CD4-positive, alpha-beta memory T cell (primary cell): ENCODE data around the gene INTS7. TPM values are rescaled to one million over a fixed set of nuclear protein-coding genes. Genes with fewer than 3 reads are reported as not detected.

Source experiments
- CTCF ChIA-PET: fragments of 350-600 bp; sonication (Branson Sonifier 250); formaldehyde crosslinking; loops from one replicate; lab custom pipeline; 2021; ENCODE audit warnings: inconsistent platforms; ENCODE audit not compliant: partially characterized antibody; lab: Charles Lee
- POLR2A ChIA-PET: fragments of 350-600 bp; sonication (Branson Sonifier 250); formaldehyde crosslinking; loops from one replicate; lab custom pipeline; 2021; ENCODE audit not compliant: partially characterized antibody; lab: Charles Lee
- DNase-seq, 5 donors: peaks; one replicate each; pipeline versions ENCODE4 v3.0.0 to v3.0.0-alpha.2; 2020 to 2022; ENCODE audit warnings: mixed read lengths in 1 of 5
- H3K27ac ChIP-seq: one replicate; pipeline ENCODE4 v1.7.0; 2013; ENCODE audit warnings: low read depth, low read length
- H3K27me3 ChIP-seq: 2 replicates; pipeline ENCODE4 v1.7.0; 2013; ENCODE audit warnings: mild to moderate bottlenecking, low read length, moderate library complexity; ENCODE audit not compliant: insufficient read depth
- H3K36me3 ChIP-seq: 2 replicates; pipeline ENCODE4 v1.7.0; 2013; ENCODE audit warnings: mild to moderate bottlenecking, low read length, moderate library complexity; ENCODE audit not compliant: insufficient read depth
- H3K4me1 ChIP-seq: 2 replicates; pipeline ENCODE4 v1.7.0; 2013; ENCODE audit warnings: mild to moderate bottlenecking, low read length, moderate library complexity; ENCODE audit not compliant: insufficient read depth
- H3K4me3 ChIP-seq, 2 donors: one replicate each; pipeline ENCODE4 v1.7.0; 2013; ENCODE audit warnings: low read length in 2 of 2, mild to moderate bottlenecking in 1 of 2
- H3K9me3 ChIP-seq, 2 donors: one replicate each; pipeline ENCODE4 v1.7.0; 2013; ENCODE audit warnings: low read length in 2 of 2, control low read depth in 1 of 2; ENCODE audit not compliant: control insufficient read depth in 1 of 2
- H3K27ac Mint-ChIP-seq, 7 donors: one replicate each; pipeline ENCODE4 v1.8.0; 2020 to 2021; ENCODE audit warnings: mixed read lengths in 7 of 7, mild to moderate bottlenecking in 6 of 7, inconsistent platforms in 3 of 7, moderate library complexity in 3 of 7
- H3K27me3 Mint-ChIP-seq, 2 donors: one replicate each; pipeline ENCODE4 v1.8.0; 2020 to 2021; ENCODE audit warnings: mixed read lengths in 2 of 2
- H3K36me3 Mint-ChIP-seq, 2 donors: one replicate each; pipeline ENCODE4 v1.8.0; 2020 to 2021; ENCODE audit warnings: mixed read lengths in 2 of 2, inconsistent platforms in 1 of 2, mild to moderate bottlenecking in 1 of 2
- H3K4me1 Mint-ChIP-seq, 4 donors: one replicate each; pipeline ENCODE4 v1.8.0; 2020 to 2021; ENCODE audit warnings: mixed read lengths in 4 of 4, mild to moderate bottlenecking in 1 of 4
- H3K4me3 Mint-ChIP-seq, 8 donors: one replicate each; pipeline ENCODE4 v1.8.0; 2020 to 2021; ENCODE audit warnings: mixed read lengths in 8 of 8, mild to moderate bottlenecking in 7 of 8, moderate library complexity in 6 of 8, inconsistent platforms in 3 of 8
- H3K9me3 Mint-ChIP-seq, 8 donors: one replicate each; pipeline ENCODE4 v1.8.0; 2020 to 2021; ENCODE audit warnings: mixed read lengths in 8 of 8, mild to moderate bottlenecking in 5 of 8, inconsistent platforms in 3 of 8, moderate library complexity in 1 of 8
- intact Hi-C: fragments of 100-400 bp; cut with micrococcal nuclease; formaldehyde crosslinking; loops from one replicate; pipeline ENCODE4 v1.15.1; 2023
- polyA plus RNA-seq, 2 donors: library from polyadenylated mRNA; unstranded; fragments of 300-500 nt; fragmentation: Illumina TruSeq; gene quantifications; one replicate each; pipeline ENCODE4 v1.2.3, GENCODE V29; 2021
- total RNA-seq, 2 experiments: library from RNA; stranded (reverse); gene quantifications; one replicate each; pipeline ENCODE4 v1.2.3, GENCODE V29; 2021

INTS7 gene
- total and polyA plus RNA-seq, 4 experiments from 2014 or later, result 8.4 to 19.1 (median 10.9) TPM

- ChIA-PET CTCF (no interaction called here), POLR2A (no interaction called here)
- Histone ChIP-seq H3K4me1 (no peaks in the 10 kb centered on the region), H3K27ac (no peak overlapping the region), H3K36me3 (no peaks in the 10 kb centered on the region), H3K4me3 (no peak overlapping the region), H3K27me3 (no peaks in the 10 kb centered on the region), H3K9me3 (no peaks in the 10 kb centered on the region)
- intact Hi-C loops, result no loop called here
- DNase-seq, result no peak
- no peak overlapping the region for H3K4me3 Mint-ChIP-seq
- H3K4me1 Mint-ChIP-seq, result no peaks in the 10 kb centered on the region
- no peaks in the 10 kb centered on the region for H3K9me3 Mint-ChIP-seq
- H3K27me3 Mint-ChIP-seq, result no peaks in the 10 kb centered on the region
- no peak overlapping the region for H3K27ac Mint-ChIP-seq
- no peaks in the 10 kb centered on the region for H3K36me3 Mint-ChIP-seq
These were observed 132.6 kb downstream of the INTS7 start for GRCh38 chr1:211902624-211903291.

- no peaks in the 10 kb centered on the region for H3K36me3 ChIP-seq
- no peaks in the 10 kb centered on the region for H3K27me3 ChIP-seq
- H3K27ac ChIP-seq, result no peak overlapping the region
- intact Hi-C loops, result no loop called here
- no peaks in the 10 kb centered on the region for H3K9me3 ChIP-seq
- H3K9me3 Mint-ChIP-seq, result no peaks in the 10 kb centered on the region
- H3K4me1 ChIP-seq, result no peaks in the 10 kb centered on the region
- H3K27ac Mint-ChIP-seq, result no peak overlapping the region
- no peak overlapping the region for H3K4me3 Mint-ChIP-seq
- no peak for DNase-seq
- CTCF ChIA-PET, result no interaction called here
- H3K27me3 Mint-ChIP-seq, result no peaks in the 10 kb centered on the region
- no peaks in the 10 kb centered on the region for H3K4me1 Mint-ChIP-seq
- no peak overlapping the region for H3K4me3 ChIP-seq
- H3K36me3 Mint-ChIP-seq, result no peaks in the 10 kb centered on the region
- POLR2A ChIA-PET, result no interaction called here
These were observed 133.4 kb downstream of the INTS7 start for GRCh38 chr1:211901945-211902344.

GRCh38 chr1:211900441-211900840 lies 134.9 kb downstream of the INTS7 start:
- Mint-ChIP-seq H3K4me1 (no peaks in the 10 kb centered on the region), H3K4me3 (no peak overlapping the region), H3K9me3 (no peaks in the 10 kb centered on the region), H3K27me3 (no peaks in the 10 kb centered on the region), H3K36me3 (no peaks in the 10 kb centered on the region), H3K27ac (no peak overlapping the region)
- H3K4me1 ChIP-seq, result no peaks in the 10 kb centered on the region
- no peaks in the 10 kb centered on the region for H3K27me3 ChIP-seq
- no peak overlapping the region for H3K4me3 ChIP-seq
- no peaks in the 10 kb centered on the region for H3K9me3 ChIP-seq
- ChIA-PET POLR2A (no interaction called here), CTCF (no interaction called here)
- no peak for DNase-seq
- intact Hi-C loops, result no loop called here
- no peak overlapping the region for H3K27ac ChIP-seq
- no peaks in the 10 kb centered on the region for H3K36me3 ChIP-seq

- no peaks in the 10 kb centered on the region for H3K27me3 Mint-ChIP-seq
- no peak overlapping the region for H3K4me3 ChIP-seq
- H3K9me3 Mint-ChIP-seq, result no peaks in the 10 kb centered on the region
- intact Hi-C loops, result no loop called here
- no peaks in the 10 kb centered on the region for H3K36me3 Mint-ChIP-seq
- no peak overlapping the region for H3K27ac Mint-ChIP-seq
- H3K27me3 ChIP-seq, result no peaks in the 10 kb centered on the region
- no peaks in the 10 kb centered on the region for H3K4me1 Mint-ChIP-seq
- ChIA-PET CTCF (no interaction called here), POLR2A (no interaction called here)
- H3K36me3 ChIP-seq, result no peaks in the 10 kb centered on the region
- no peak overlapping the region for H3K27ac ChIP-seq
- no peak overlapping the region for H3K4me3 Mint-ChIP-seq
- no peaks in the 10 kb centered on the region for H3K9me3 ChIP-seq
- no peak for DNase-seq
- no peaks in the 10 kb centered on the region for H3K4me1 ChIP-seq
These were observed 138.4 kb downstream of the INTS7 start for GRCh38 chr1:211896958-211897357.

GRCh38 chr1:211895126-211895759 lies 140.1 kb downstream of the INTS7 start:
- intact Hi-C loops, result no loop called here
- Histone ChIP-seq H3K27me3 (no peaks in the 10 kb centered on the region), H3K4me3 (no peak overlapping the region), H3K4me1 (no peaks in the 10 kb centered on the region), H3K27ac (no peak overlapping the region), H3K9me3 (no peaks in the 10 kb centered on the region), H3K36me3 (no peaks in the 10 kb centered on the region)
- no peaks in the 10 kb centered on the region for H3K36me3 Mint-ChIP-seq
- no peaks in the 10 kb centered on the region for H3K9me3 Mint-ChIP-seq
- no peaks in the 10 kb centered on the region for H3K4me1 Mint-ChIP-seq
- CTCF ChIA-PET, result no interaction called here
- no peak overlapping the region for H3K4me3 Mint-ChIP-seq
- no peak for DNase-seq
- no peaks in the 10 kb centered on the region for H3K27me3 Mint-ChIP-seq
- no peak overlapping the region for H3K27ac Mint-ChIP-seq
- POLR2A ChIA-PET, result no interaction called here

- H3K27me3 Mint-ChIP-seq, result no peaks in the 10 kb centered on the region
- no peaks in the 10 kb centered on the region for H3K9me3 ChIP-seq
- no peaks in the 10 kb centered on the region for H3K27me3 ChIP-seq
- H3K36me3 Mint-ChIP-seq, result no peaks in the 10 kb centered on the region
- H3K36me3 ChIP-seq, result no peaks in the 10 kb centered on the region
- CTCF ChIA-PET, result no interaction called here
- POLR2A ChIA-PET, result interaction anchor here (0.7 kb wide), 1 partner anchor 32 kb away, joined by 3 read pairs; no protein-coding TSS in a partner anchor
- no peak overlapping the region for H3K27ac Mint-ChIP-seq
- H3K4me1 ChIP-seq, result no peaks in the 10 kb centered on the region
- peaks cover 0 to 2% (median 0%) of the 10 kb centered on the region in 8 donors for H3K9me3 Mint-ChIP-seq
- H3K4me3 Mint-ChIP-seq, result no peak overlapping the region
- H3K4me3 ChIP-seq, result no peak overlapping the region
- intact Hi-C loops, result no loop called here
- DNase-seq, result no peak
- H3K27ac ChIP-seq, result no peak overlapping the region
- no peaks in the 10 kb centered on the region for H3K4me1 Mint-ChIP-seq
These were observed 141.0 kb downstream of the INTS7 start for GRCh38 chr1:211894312-211894711.

GRCh38 chr1:211893260-211893659 lies 142.1 kb downstream of the INTS7 start:
- Histone ChIP-seq H3K9me3 (no peaks in the 10 kb centered on the region), H3K27me3 (no peaks in the 10 kb centered on the region), H3K4me1 (no peaks in the 10 kb centered on the region), H3K4me3 (no peak overlapping the region), H3K36me3 (no peaks in the 10 kb centered on the region), H3K27ac (no peak overlapping the region)
- CTCF ChIA-PET, result no interaction called here
- no peaks in the 10 kb centered on the region for H3K27me3 Mint-ChIP-seq
- H3K36me3 Mint-ChIP-seq, result no peaks in the 10 kb centered on the region
- H3K9me3 Mint-ChIP-seq, result peaks cover 0 to 2% (median 0%) of the 10 kb centered on the region in 8 donors
- POLR2A ChIA-PET, result interaction anchor here (0.5 kb wide), 1 partner anchor 480 kb away, joined by 3 read pairs; no protein-coding TSS in a partner anchor
- no peak for DNase-seq
- intact Hi-C loops, result no loop called here
- H3K27ac Mint-ChIP-seq, result no peak overlapping the region
- peaks cover 0 to 1% (median 0%) of the 10 kb centered on the region in 4 donors for H3K4me1 Mint-ChIP-seq
- no peak overlapping the region for H3K4me3 Mint-ChIP-seq
